Duodenal mucosa (tissue), 2 donors: ENCODE measurements around the gene LRMDA.
"Not testable (repeated sequence)": the region's sequence is repeated elsewhere in the genome, so short reads cannot be mapped to it uniquely, and the experiment has no call there.

Experiments
- H3K27ac ChIP-seq: one replicate; pipeline ENCODE4 v1.7.0; 2013; ENCODE audit warnings: low read depth, low read length
- H3K27me3 ChIP-seq, 2 donors: one replicate each; pipeline ENCODE4 v1.7.0; 2013; ENCODE audit warnings: low read length in 2 of 2, control low read depth in 1 of 2; ENCODE audit not compliant: insufficient read depth in 2 of 2, control insufficient read depth in 1 of 2
- H3K36me3 ChIP-seq, 2 donors: one replicate each; pipeline ENCODE4 v1.7.0; 2013; ENCODE audit warnings: low read length in 2 of 2, control low read depth in 1 of 2; ENCODE audit not compliant: insufficient read depth in 2 of 2, control insufficient read depth in 1 of 2
- H3K4me1 ChIP-seq, 2 donors: one replicate each; pipeline ENCODE4 v1.7.0; 2013; ENCODE audit warnings: low read length in 2 of 2, control low read depth in 1 of 2; ENCODE audit not compliant: insufficient read depth in 2 of 2, control insufficient read depth in 1 of 2
- H3K4me3 ChIP-seq, 2 donors: one replicate each; pipeline ENCODE4 v1.7.0; 2013; ENCODE audit warnings: low read length in 2 of 2, low read depth in 1 of 2
- H3K9ac ChIP-seq, 2 donors: one replicate each; pipeline ENCODE4 v1.7.0; 2013; ENCODE audit warnings: low read length in 2 of 2, low read depth in 1 of 2
- H3K9me3 ChIP-seq, 2 donors: one replicate each; pipeline ENCODE4 v1.7.0; 2013; ENCODE audit warnings: low read length in 2 of 2, control low read depth in 1 of 2; ENCODE audit not compliant: control insufficient read depth in 1 of 2

LRMDA gene

GRCh38 chr10:75616076-75616475 is 184.7 kb downstream of the LRMDA start:
- H3K36me3 ChIP-seq, result no peaks in the 10 kb centered on the region
- no peak overlapping the region for H3K9ac ChIP-seq
- H3K4me3 ChIP-seq, result no peak overlapping the region
- H3K27ac ChIP-seq, result no peak overlapping the region
- H3K9me3 ChIP-seq, result no peaks in the 10 kb centered on the region
- no peaks in the 10 kb centered on the region for H3K27me3 ChIP-seq
- peaks cover 28 to 43% of the 10 kb centered on the region in 2 donors for H3K4me1 ChIP-seq

GRCh38 chr10:75616874-75617478 is 185.6 kb downstream of the LRMDA start:
- no peak overlapping the region for H3K27ac ChIP-seq

GRCh38 chr10:75617485-75618155 is 186.2 kb downstream of the LRMDA start:
- H3K4me1 ChIP-seq, result peaks cover 19 to 32% of the 10 kb centered on the region in 2 donors
- H3K27ac ChIP-seq, result no peak overlapping the region
- H3K9ac ChIP-seq, result no peak overlapping the region
- no peaks in the 10 kb centered on the region for H3K9me3 ChIP-seq
- H3K4me3 ChIP-seq, result no peak overlapping the region
- no peaks in the 10 kb centered on the region for H3K36me3 ChIP-seq
- H3K27me3 ChIP-seq, result no peaks in the 10 kb centered on the region

More at GRCh38 chr10:75616874-75617478, 185.6 kb downstream of the LRMDA start:
- Histone ChIP-seq H3K36me3 (no peaks in the 10 kb centered on the region), H3K4me3 (no peak overlapping the region), H3K27me3 (no peaks in the 10 kb centered on the region), H3K9me3 (no peaks in the 10 kb centered on the region), H3K9ac (no peak overlapping the region), H3K4me1 (peaks cover 22 to 35% of the 10 kb centered on the region in 2 donors)

- Histone ChIP-seq H3K4me1 (peaks cover 4 to 12% of the 10 kb centered on the region in 2 donors), H3K36me3 (no peaks in the 10 kb centered on the region), H3K4me3 (no peak overlapping the region), H3K27me3 (no peaks in the 10 kb centered on the region), H3K9ac (no peak overlapping the region), H3K9me3 (no peaks in the 10 kb centered on the region), H3K27ac (no peak overlapping the region)
Observed at GRCh38 chr10:75619635-75620034, 188.2 kb downstream of the LRMDA start.

GRCh38 chr10:75620356-75620755 is 188.9 kb downstream of the LRMDA start:
- Histone ChIP-seq H3K9me3 (no peaks in the 10 kb centered on the region), H3K27ac (no peak overlapping the region), H3K27me3 (no peaks in the 10 kb centered on the region), H3K9ac (no peak overlapping the region), H3K36me3 (no peaks in the 10 kb centered on the region), H3K4me3 (no peak overlapping the region), H3K4me1 (peaks cover 3 to 8% of the 10 kb centered on the region in 2 donors)

GRCh38 chr10:75621003-75621402 is 189.6 kb downstream of the LRMDA start:
- H3K4me3 ChIP-seq, H3K9ac ChIP-seq, H3K36me3 ChIP-seq, H3K27me3 ChIP-seq, H3K27ac ChIP-seq, H3K9me3 ChIP-seq, H3K4me1 ChIP-seq: not testable (repeated sequence)

GRCh38 chr10:75622503-75622902 is 191.1 kb downstream of the LRMDA start:
- no peaks in the 10 kb centered on the region for H3K9me3 ChIP-seq
- H3K27me3 ChIP-seq, result no peaks in the 10 kb centered on the region
- H3K36me3 ChIP-seq, result no peaks in the 10 kb centered on the region
- no peak overlapping the region for H3K27ac ChIP-seq
- H3K4me3 ChIP-seq, result no peak overlapping the region
- no peak overlapping the region for H3K9ac ChIP-seq
- no peaks in the 10 kb centered on the region for H3K4me1 ChIP-seq

- H3K4me3 ChIP-seq, result no peak overlapping the region
- H3K27ac ChIP-seq, result no peak overlapping the region
- H3K27me3 ChIP-seq, result no peaks in the 10 kb centered on the region
- H3K9ac ChIP-seq, result no peak overlapping the region
- no peaks in the 10 kb centered on the region for H3K9me3 ChIP-seq
- H3K4me1 ChIP-seq, result no peaks in the 10 kb centered on the region
- no peaks in the 10 kb centered on the region for H3K36me3 ChIP-seq
Observed at GRCh38 chr10:75623310-75624093, 192.1 kb downstream of the LRMDA start.

GRCh38 chr10:75624638-75625037 is 193.2 kb downstream of the LRMDA start:
- no peaks in the 10 kb centered on the region for H3K4me1 ChIP-seq
- H3K4me3 ChIP-seq, result no peak overlapping the region
- H3K9me3 ChIP-seq, result no peaks in the 10 kb centered on the region
- no peak overlapping the region for H3K9ac ChIP-seq
- no peaks in the 10 kb centered on the region for H3K27me3 ChIP-seq
- H3K27ac ChIP-seq, result no peak overlapping the region
- no peaks in the 10 kb centered on the region for H3K36me3 ChIP-seq

- Histone ChIP-seq H3K4me3 (no peak overlapping the region), H3K4me1 (peaks cover 0 to 11% of the 10 kb centered on the region in 2 donors), H3K27ac (no peak overlapping the region), H3K36me3 (no peaks in the 10 kb centered on the region), H3K9me3 (no peaks in the 10 kb centered on the region), H3K9ac (no peak overlapping the region), H3K27me3 (no peaks in the 10 kb centered on the region)
Observed at GRCh38 chr10:75630746-75631145, 199.3 kb downstream of the LRMDA start.
